Natural killer cell (primary cell): Measurements from ENCODE around the gene NME7. TPM values are rescaled to one million over a fixed set of nuclear protein-coding genes. Genes with fewer than 3 reads are reported as not detected.

Experiments used
- ATAC-seq, 3 donors: fragments of 150-1000 bp in 2 of 3; fragments of 200-7000 bp in 1 of 3; cut with Tn5 transposase; 1 replicate in 1 of 3; 2 replicates in 2 of 3; pipeline ENCODE4 v1.10.0; 2021; ENCODE audit warnings: mild to moderate bottlenecking in 2 of 3, moderate library complexity in 2 of 3
- DNase-seq, 2 donors: peaks; one replicate each; pipeline versions ENCODE4 v3.0.0 to v3.0.0-alpha.2; 2013 to 2021; ENCODE audit warnings: mixed read lengths in 1 of 2
- H3K27ac ChIP-seq: one replicate; pipeline ENCODE4 v1.5.1; 2013; ENCODE audit warnings: mild to moderate bottlenecking, low read length
- H3K27me3 ChIP-seq: one replicate; pipeline ENCODE4 v1.6.1; 2013; ENCODE audit warnings: low read length; ENCODE audit not compliant: control insufficient read depth, insufficient read depth
- H3K36me3 ChIP-seq: one replicate; pipeline ENCODE4 v1.6.1; 2013; ENCODE audit warnings: low read length; ENCODE audit not compliant: control insufficient read depth, insufficient read depth
- H3K4me1 ChIP-seq: one replicate; pipeline ENCODE4 v1.6.1; 2013; ENCODE audit warnings: low read length; ENCODE audit not compliant: control insufficient read depth, insufficient read depth
- H3K4me3 ChIP-seq: one replicate; pipeline ENCODE4 v1.5.1; 2013; ENCODE audit warnings: low read length
- H3K9me3 ChIP-seq: one replicate; pipeline ENCODE4 v1.6.1; 2013; ENCODE audit warnings: low read length; ENCODE audit not compliant: control insufficient read depth, insufficient read depth
- H3K27ac Mint-ChIP-seq, 2 donors: one replicate each; pipeline ENCODE4 v1.8.0; 2022; ENCODE audit warnings: mild to moderate bottlenecking in 2 of 2, mixed read lengths in 2 of 2, moderate library complexity in 1 of 2
- H3K27me3 Mint-ChIP-seq, 2 donors: one replicate each; pipeline ENCODE4 v1.8.0; 2022; ENCODE audit warnings: low read depth in 2 of 2, mixed read lengths in 2 of 2
- H3K36me3 Mint-ChIP-seq: one replicate; pipeline ENCODE4 v1.8.0; 2022; ENCODE audit warnings: mixed read lengths
- H3K4me1 Mint-ChIP-seq, 2 donors: one replicate each; pipeline ENCODE4 v1.8.0; 2022; ENCODE audit warnings: mixed read lengths in 2 of 2
- H3K4me3 Mint-ChIP-seq: one replicate; pipeline ENCODE4 v1.8.0; 2022; ENCODE audit warnings: mild to moderate bottlenecking, moderate library complexity, mixed read lengths
- H3K9me3 Mint-ChIP-seq, 2 donors: one replicate each; pipeline ENCODE4 v1.8.0; 2022; ENCODE audit warnings: mixed read lengths in 2 of 2
- CTCF ChIP-seq: fragments of 200-600 bp; IDR thresholded peaks from one replicate; pipeline ENCODE4 v1.8.0; 2022; ENCODE audit warnings: antibody characterized with exemption
- WGBS: methylation state at CpG from one replicate; pipeline ENCODE4 v1.1.7; 2013; ENCODE audit warnings: missing lambda C conversion rate; ENCODE audit not compliant: insufficient coverage; 5-methylcytosine and 5-hydroxymethylcytosine counted together
- intact Hi-C: fragments of 100-400 bp; cut with micrococcal nuclease; formaldehyde crosslinking; loops from one replicate; pipeline ENCODE4 v1.14.2; 2022
- total RNA-seq, 4 donors: library from RNA; stranded (reverse); fragments of 120-200 nt in 1 of 4; gene quantifications; one replicate each; pipeline versions ENCODE4 v1.2.3 to v1.2.4, GENCODE V29; 2013 to 2022

NME7 gene
- total RNA-seq, 3 donors from 2014 or later (not counting 1 experiment from before 2014, with no cell fraction given) = 5.2 to 9.9 (median 9.8) TPM

DNA sequence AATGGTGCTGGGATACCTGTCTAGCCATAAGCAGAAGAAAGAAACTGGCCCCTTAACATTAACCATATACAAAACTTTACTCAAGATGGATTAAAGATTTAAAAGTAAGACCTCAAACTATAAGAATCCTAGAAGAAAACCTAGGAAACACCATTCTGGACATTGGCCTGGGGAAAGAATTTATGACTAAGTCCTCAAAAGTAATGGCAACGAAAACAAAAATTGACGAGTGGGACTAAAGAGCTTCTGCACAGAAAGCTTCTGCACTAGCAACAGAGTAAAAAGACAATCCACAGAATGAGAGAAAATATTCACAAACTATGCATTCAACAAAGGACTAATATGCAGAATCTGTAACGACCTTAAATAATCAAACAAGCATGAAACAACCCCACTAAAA, 66.7 kb downstream of the NME7 start:
- WGBS = 79% methylated on average over 3 of the region's 3 CpGs
- H3K36me3 Mint-ChIP-seq = no peaks in the 10 kb centered on the region
- Histone ChIP-seq H3K36me3 (no peaks in the 10 kb centered on the region), H3K4me3 (no peak overlapping the region), H3K4me1 (no peaks in the 10 kb centered on the region), H3K27me3 (no peaks in the 10 kb centered on the region), H3K9me3 (no peaks in the 10 kb centered on the region), H3K27ac (no peak overlapping the region)
- H3K9me3 Mint-ChIP-seq = no peaks in the 10 kb centered on the region
- no peak for DNase-seq
- H3K27me3 Mint-ChIP-seq = no peaks in the 10 kb centered on the region
- intact Hi-C loops = no loop called here
- no peak overlapping the region for H3K4me3 Mint-ChIP-seq
- no peak for TF ChIP-seq CTCF
- no peak overlapping the region for H3K27ac Mint-ChIP-seq
- no peak for ATAC-seq
- peaks cover 2 to 9% of the 10 kb centered on the region in 2 donors for H3K4me1 Mint-ChIP-seq

DNA sequence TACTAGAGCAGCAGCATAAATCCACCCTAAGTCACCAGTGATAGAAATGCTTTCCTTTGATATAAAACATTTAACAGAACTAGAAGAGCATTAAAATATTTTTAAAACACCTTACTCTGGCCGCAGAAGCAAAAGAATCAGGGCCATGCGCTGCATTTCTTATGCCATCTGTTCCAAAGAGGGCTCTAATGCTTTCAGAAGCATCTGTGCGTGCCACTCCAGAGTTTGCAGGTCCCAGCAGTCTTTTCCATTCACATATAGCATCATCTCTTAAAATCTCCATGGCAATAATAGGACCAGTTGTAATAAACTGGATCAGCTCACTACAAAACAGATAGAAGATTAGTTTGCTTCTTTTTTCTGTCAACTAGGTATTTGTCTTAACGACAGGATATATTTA, 69.2 kb downstream of the NME7 start:
- Histone ChIP-seq H3K4me1 (no peaks in the 10 kb centered on the region), H3K36me3 (no peaks in the 10 kb centered on the region), H3K27me3 (no peaks in the 10 kb centered on the region), H3K27ac (no peak overlapping the region), H3K4me3 (no peak overlapping the region), H3K9me3 (no peaks in the 10 kb centered on the region)
- intact Hi-C loops = no loop called here
- no peak for ATAC-seq
- no peaks in the 10 kb centered on the region for H3K36me3 Mint-ChIP-seq
- H3K27ac Mint-ChIP-seq = no peak overlapping the region
- TF ChIP-seq CTCF = no peak
- H3K9me3 Mint-ChIP-seq = no peaks in the 10 kb centered on the region
- WGBS = 94% methylated on average over 3 of the region's 4 CpGs
- DNase-seq = no peak
- peaks cover 8 to 14% of the 10 kb centered on the region in 2 donors for H3K4me1 Mint-ChIP-seq
- no peak overlapping the region for H3K4me3 Mint-ChIP-seq
- no peaks in the 10 kb centered on the region for H3K27me3 Mint-ChIP-seq

DNA sequence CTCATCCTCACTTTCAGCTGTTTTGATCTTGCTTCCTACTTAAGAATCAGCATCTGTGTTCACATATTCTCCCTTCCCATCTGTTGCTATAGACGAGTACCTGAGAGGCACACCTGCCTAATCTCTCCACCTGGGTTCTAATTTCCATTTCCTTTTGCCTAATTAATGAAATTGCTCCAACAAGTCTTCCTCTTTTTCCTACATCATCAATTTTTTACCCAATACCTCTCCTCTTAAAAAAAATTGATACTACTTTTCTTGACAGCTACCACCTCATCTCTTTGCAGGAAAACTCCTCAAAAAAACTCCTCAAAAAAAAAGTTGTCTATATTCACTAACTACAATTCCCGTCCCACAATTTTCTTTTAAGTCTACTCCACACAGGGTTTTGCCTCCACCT, 71.8 kb downstream of the NME7 start:
- intact Hi-C loops = no loop called here
- H3K36me3 Mint-ChIP-seq = no peaks in the 10 kb centered on the region
- peaks cover 8 to 14% of the 10 kb centered on the region in 2 donors for H3K4me1 Mint-ChIP-seq
- DNase-seq = no peak
- no peaks in the 10 kb centered on the region for H3K27me3 Mint-ChIP-seq
- no peak for ATAC-seq
- H3K4me3 Mint-ChIP-seq = no peak overlapping the region
- Histone ChIP-seq H3K9me3 (no peaks in the 10 kb centered on the region), H3K4me3 (no peak overlapping the region), H3K27me3 (no peaks in the 10 kb centered on the region), H3K36me3 (no peaks in the 10 kb centered on the region), H3K4me1 (no peaks in the 10 kb centered on the region), H3K27ac (no peak overlapping the region)
- TF ChIP-seq CTCF = no peak
- no peaks in the 10 kb centered on the region for H3K9me3 Mint-ChIP-seq
- no peak overlapping the region for H3K27ac Mint-ChIP-seq
- WGBS = 78% methylated on average over 2 of the region's 2 CpGs

DNA sequence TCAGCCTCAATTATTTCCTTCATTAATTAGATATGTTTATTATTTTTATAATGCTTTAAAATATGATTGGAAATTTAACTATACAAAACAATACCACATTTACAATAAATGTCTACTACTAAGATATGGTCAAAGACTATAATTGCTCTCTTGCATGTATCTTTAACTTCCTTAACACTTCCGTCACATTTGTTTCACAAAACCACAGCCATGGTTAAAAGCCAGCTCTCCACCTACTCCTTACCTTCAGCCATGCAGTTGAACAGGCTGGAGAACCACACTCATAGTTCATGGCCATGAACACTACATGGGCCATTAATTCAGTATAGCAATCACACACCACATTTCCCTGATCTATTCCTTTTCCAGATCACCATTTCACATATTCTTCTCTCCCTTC, 72.2 kb downstream of the NME7 start:
- Histone ChIP-seq H3K36me3 (no peaks in the 10 kb centered on the region), H3K4me3 (no peak overlapping the region), H3K27ac (no peak overlapping the region), H3K27me3 (no peaks in the 10 kb centered on the region), H3K4me1 (no peaks in the 10 kb centered on the region), H3K9me3 (no peaks in the 10 kb centered on the region)
- TF ChIP-seq CTCF = no peak
- Mint-ChIP-seq H3K9me3 (no peaks in the 10 kb centered on the region), H3K4me3 (no peak overlapping the region), H3K36me3 (no peaks in the 10 kb centered on the region), H3K4me1 (peaks cover 8 to 14% of the 10 kb centered on the region in 2 donors), H3K27ac (no peak overlapping the region), H3K27me3 (no peaks in the 10 kb centered on the region)
- DNase-seq (no peak), ATAC-seq (no peak)
- intact Hi-C loops = no loop called here
- 34% methylated on average over 1 of the region's 1 CpG for WGBS
